IMR-90 (cell line): ENCODE measurements around the gene RTN1. TPM values are rescaled to one million over a fixed set of nuclear protein-coding genes. Genes with fewer than 3 reads are reported as not detected.

Source experiments
- ATAC-seq: fragments of 200-7000 bp; cut with Tn5 transposase; 2 replicates; pipeline ENCODE4 v1.9.1; 2020; ENCODE audit warnings: low read depth, mild to moderate bottlenecking, moderate library complexity
- BruUV-seq: library from RNA; stranded (reverse); fragments of 400-500 nt; replicated peaks from 2 replicates; lab custom pipeline; 2021; lab: Mats Ljungman, UMichigan
- CTCF ChIA-PET: fragments of 300-600 bp; formaldehyde crosslinking; extraction: SDS; loops from one replicate; lab custom pipeline; 2021; ENCODE audit warnings: antibody characterized with exemption; lab: Yijun Ruan, JAX
- POLR2A ChIA-PET: fragments of 300-600 bp; sonication (Branson Sonifier 250); formaldehyde crosslinking; loops from one replicate; lab custom pipeline; 2022; ENCODE audit warnings: antibody characterized with exemption; ENCODE audit not compliant: unreplicated experiment; lab: Charles Lee
- DNase-seq: peaks from one replicate; pipeline ENCODE4 v3.0.0; 2013
- H2AFZ ChIP-seq: replicated peaks from 2 replicates; pipeline ENCODE3; 2013; ENCODE audit warnings: low read length, mild to moderate bottlenecking; ENCODE audit not compliant: poor library complexity
- H2AK5ac ChIP-seq: 2 replicates; pipeline ENCODE4 v1.6.1; 2013; ENCODE audit warnings: low read depth, low read length, inconsistent platforms
- H2AK9ac ChIP-seq: replicated peaks from 2 replicates; pipeline ENCODE3; 2013; ENCODE audit warnings: mild to moderate bottlenecking, low read depth, low read length, moderate library complexity; ENCODE audit not compliant: poor library complexity
- H2BK120ac ChIP-seq: 2 replicates; pipeline ENCODE4 v1.6.1; 2013; ENCODE audit warnings: low read depth, low read length, inconsistent platforms
- H2BK15ac ChIP-seq: 3 replicates; pipeline ENCODE4 v1.6.1; 2013; ENCODE audit warnings: low read depth, low read length, inconsistent platforms
- H2BK20ac ChIP-seq: 2 replicates; pipeline ENCODE4 v1.6.1; 2013; ENCODE audit warnings: low read depth, mild to moderate bottlenecking, inconsistent platforms, low read length, moderate library complexity
- H2BK5ac ChIP-seq: 2 replicates; pipeline ENCODE4 v1.6.1; 2013; ENCODE audit warnings: mild to moderate bottlenecking, low read depth, low read length, inconsistent platforms; ENCODE audit not compliant: poor library complexity, severe bottlenecking
- H3K14ac ChIP-seq: replicated peaks from 2 replicates; pipeline ENCODE4 v1.6.1; 2013; ENCODE audit warnings: low read depth, low read length, inconsistent platforms
- H3K18ac ChIP-seq: 2 replicates; pipeline ENCODE4 v1.6.1; 2013; ENCODE audit warnings: low read depth, low read length, control low read depth
- H3K23ac ChIP-seq: 2 replicates; pipeline ENCODE4 v1.6.1; 2013; ENCODE audit warnings: low read depth, low read length, inconsistent platforms
- H3K27ac ChIP-seq: 2 replicates; pipeline ENCODE4 v1.5.1; 2013; ENCODE audit warnings: mild to moderate bottlenecking, control low read depth, low read length; ENCODE audit not compliant: insufficient read depth
- H3K27me3 ChIP-seq: 2 replicates; pipeline ENCODE4 v1.6.1; 2013; ENCODE audit warnings: low read length; ENCODE audit not compliant: control insufficient read depth, insufficient read depth
- H3K36me3 ChIP-seq: 2 replicates; pipeline ENCODE4 v1.6.1; 2013; ENCODE audit warnings: low read length, mixed read lengths; ENCODE audit not compliant: control insufficient read depth, insufficient read depth
- H3K4ac ChIP-seq: 2 replicates; pipeline ENCODE4 v1.6.1; 2013; ENCODE audit warnings: low read depth, low read length, inconsistent platforms
- H3K4me1 ChIP-seq: 2 replicates; pipeline ENCODE4 v1.6.1; 2013; ENCODE audit warnings: low read length, mixed read lengths; ENCODE audit not compliant: control insufficient read depth, insufficient read depth
- H3K4me2 ChIP-seq: 2 replicates; pipeline ENCODE4 v1.6.1; 2013; ENCODE audit warnings: low read depth, mild to moderate bottlenecking, control low read depth, low read length, moderate library complexity
- H3K4me3 ChIP-seq: 2 replicates; pipeline ENCODE4 v1.5.1; 2013; ENCODE audit warnings: low read depth, mild to moderate bottlenecking, control low read depth, low read length, moderate library complexity; ENCODE audit not compliant: insufficient read depth
- H3K56ac ChIP-seq: 2 replicates; pipeline ENCODE4 v1.6.1; 2013; ENCODE audit warnings: low read length, inconsistent platforms; ENCODE audit not compliant: insufficient read depth; ENCODE audit errors: extremely low read depth
- H3K79me1 ChIP-seq, 2 experiments: 2 replicates each; pipeline ENCODE4 v1.6.1; 2013; ENCODE audit warnings: low read length in 2 of 2, inconsistent platforms in 1 of 2, low read depth in 1 of 2
- H3K9ac ChIP-seq: 2 replicates; pipeline ENCODE4 v1.6.1; 2013; ENCODE audit warnings: low read depth, low read length, control low read depth
- H3K9me1 ChIP-seq: 2 replicates; pipeline ENCODE4 v1.6.1; 2013; ENCODE audit warnings: low read length, inconsistent platforms; ENCODE audit not compliant: insufficient read depth
- H3K9me3 ChIP-seq: 2 replicates; pipeline ENCODE4 v1.6.1; 2013; ENCODE audit warnings: low read length; ENCODE audit not compliant: control insufficient read depth, insufficient read depth
- H4K20me1 ChIP-seq: 2 replicates; pipeline ENCODE4 v1.6.1; 2013; ENCODE audit warnings: low read length, inconsistent platforms; ENCODE audit not compliant: insufficient read depth
- H4K5ac ChIP-seq: 2 replicates; pipeline ENCODE4 v1.6.1; 2013; ENCODE audit warnings: mild to moderate bottlenecking, low read depth, low read length, control low read depth
- H4K8ac ChIP-seq, 2 experiments: 2 replicates each; pipeline ENCODE4 v1.6.1; 2013; ENCODE audit warnings: low read depth in 2 of 2, low read length in 2 of 2, control low read depth in 1 of 2, inconsistent platforms in 1 of 2
- H4K91ac ChIP-seq: 2 replicates; pipeline ENCODE4 v1.6.1; 2013; ENCODE audit warnings: low read depth, low read length, inconsistent platforms; ENCODE audit not compliant: insufficient read depth
- BHLHE40 ChIP-seq: fragments of 150-350 bp; IDR thresholded peaks from 2 replicates; pipeline ENCODE4 v1.6.1; 2016; ENCODE audit warnings: mild to moderate bottlenecking, low read depth, low read length
- CEBPB ChIP-seq: IDR thresholded peaks from 2 replicates; pipeline ENCODE4 v1.6.1; 2012; ENCODE audit warnings: low read depth, low read length, improper control_type of control experiment
- CHD1 ChIP-seq: IDR thresholded peaks from 2 replicates; pipeline ENCODE4 v1.6.1; 2012; ENCODE audit warnings: low read depth, low read length, improper control_type of control experiment
- FOS ChIP-seq: fragments of 150-350 bp; IDR thresholded peaks from 2 replicates; pipeline ENCODE4 v1.6.1; 2016; ENCODE audit warnings: low read depth, low read length
- MAFK ChIP-seq: IDR thresholded peaks from 2 replicates; pipeline ENCODE4 v1.6.1; 2012; ENCODE audit warnings: low read depth, low read length, improper control_type of control experiment
- MAZ ChIP-seq: IDR thresholded peaks from 2 replicates; pipeline ENCODE4 v1.6.1; 2012; ENCODE audit warnings: low read depth, mild to moderate bottlenecking, low read length, improper control_type of control experiment, moderate library complexity, borderline replicate concordance
- MXI1 ChIP-seq: IDR thresholded peaks from 2 replicates; pipeline ENCODE4 v1.6.1; 2012; ENCODE audit warnings: low read depth, mild to moderate bottlenecking, low read length, moderate library complexity, borderline replicate concordance
- NFE2L2 ChIP-seq: fragments of 150-350 bp; IDR thresholded peaks from 2 replicates; pipeline ENCODE4 v1.6.1; 2016; ENCODE audit warnings: low read depth, mild to moderate bottlenecking, low read length
- POLR2A ChIP-seq: IDR thresholded peaks from 2 replicates; pipeline ENCODE4 v1.6.1; 2012; ENCODE audit warnings: mild to moderate bottlenecking, low read depth, low read length
- RAD21 ChIP-seq: IDR thresholded peaks from 2 replicates; pipeline ENCODE4 v1.6.1; 2012; ENCODE audit warnings: low read length, improper control_type of control experiment
- RCOR1 ChIP-seq: IDR thresholded peaks from 2 replicates; pipeline ENCODE4 v1.6.1; 2012; ENCODE audit warnings: mild to moderate bottlenecking, low read length, improper control_type of control experiment; ENCODE audit not compliant: insufficient replicate concordance
- RFX5 ChIP-seq: IDR thresholded peaks from 2 replicates; pipeline ENCODE4 v1.8.0; 2012; ENCODE audit warnings: low read depth, mild to moderate bottlenecking, low read length, moderate library complexity
- SMC3 ChIP-seq: fragments of 150-350 bp; IDR thresholded peaks from 2 replicates; pipeline ENCODE4 v1.6.1; 2016; ENCODE audit warnings: low read depth, mild to moderate bottlenecking, antibody characterized with exemption, low read length, moderate library complexity
- USF2 ChIP-seq: fragments of 150-350 bp; IDR thresholded peaks from 2 replicates; pipeline ENCODE4 v1.6.1; 2017; ENCODE audit warnings: mild to moderate bottlenecking, antibody characterized with exemption, low read length, low read depth
- WGBS, 2 experiments: methylation state at CpG; one replicate each; pipeline versions ENCODE4 v1.1.5 to v1.1.7; 2013; ENCODE audit warnings: missing lambda C conversion rate in 2 of 2; ENCODE audit not compliant: insufficient read length in 1 of 2; ENCODE audit errors: extremely low coverage in 2 of 2; 5-methylcytosine and 5-hydroxymethylcytosine counted together
- dilution Hi-C: fragments of 300-500 bp; cut with HindIII; formaldehyde crosslinking; loops from one replicate; pipeline ENCODE4 v1.14.3; 2018; ENCODE audit warnings: low sequenced_read_pairs; ENCODE audit not compliant: unreplicated experiment
- in situ Hi-C: fragments of 300-500 bp; cut with MboI; formaldehyde crosslinking; loops from 3 replicates; pipeline ENCODE4 v1.14.3; 2019; ENCODE audit warnings: low sequenced_read_pairs, inconsistent platforms, mixed read lengths
- intact Hi-C: fragments of 100-400 bp; cut with micrococcal nuclease; formaldehyde crosslinking; loops from 2 replicates; pipeline ENCODE4 v1.10.0; 2022
- polyA plus RNA-seq, 3 experiments: library from polyadenylated mRNA; depleted of rRNA; stranded (reverse); fragments of >200 nt; gene quantifications; 2 replicates each; pipeline ENCODE4 v1.2.3, GENCODE V29; 2012; ENCODE audit warnings: low replicate concordance in 1 of 3
- total RNA-seq: library from RNA; depleted of rRNA; stranded (reverse); fragments of >200 nt; gene quantifications from 2 replicates; pipeline ENCODE4 v1.2.3, GENCODE V29; 2012
- TF ChIP-seq, protein P1 (sequence below): fragments of 150-350 bp; IDR thresholded peaks from 2 replicates; pipeline ENCODE4 v1.6.1; 2016; ENCODE audit warnings: low read depth, mild to moderate bottlenecking, low read length, moderate library complexity, borderline replicate concordance
- TF ChIP-seq, protein P2 (sequence below): conservative IDR thresholded peaks from 2 replicates; pipeline ENCODE4 v1.5.1; 2012; ENCODE audit warnings: mild to moderate bottlenecking, low read depth, low read length, improper control_type of control experiment

The RTN1 gene
- total and polyA plus RNA-seq, 2 of the 4 experiments (the other 2 are of a cell fraction): 0.18 to 0.46 TPM

DNA sequence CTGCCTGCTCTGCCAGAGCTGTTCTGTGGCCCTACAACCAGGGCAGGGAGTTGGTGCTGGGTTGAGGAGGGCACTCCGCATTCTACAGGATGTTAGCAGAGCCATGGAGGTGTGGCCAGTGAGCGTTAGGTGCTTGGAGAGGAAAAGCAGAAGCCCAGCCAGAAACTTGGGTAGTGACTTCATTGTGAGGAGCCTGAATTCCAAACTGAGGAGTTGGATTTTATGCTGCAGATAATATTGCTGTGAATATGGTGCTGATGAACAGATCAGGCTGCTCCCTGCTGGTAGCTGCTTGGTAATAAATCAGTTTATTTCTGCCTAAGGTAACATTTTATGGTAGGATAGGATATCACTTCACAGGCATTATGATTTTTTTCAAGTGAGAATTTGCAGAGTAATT is 286.8 kb downstream of the RTN1 start:
- dilution Hi-C loops (no loop called here), intact Hi-C loops (no loop called here), in situ Hi-C loops (no loop called here)
- Histone ChIP-seq H3K9me1 (no peaks in the 10 kb centered on the region), H3K79me1 (no peaks in the 10 kb centered on the region), H3K14ac (no peak overlapping the region), H3K9me3 (no peaks in the 10 kb centered on the region), H3K4me2 (no peak overlapping the region), H2BK15ac (no peak overlapping the region), H3K4me3 (no peak overlapping the region), H3K18ac (no peak overlapping the region), H4K5ac (no peak overlapping the region), H2AFZ (peak overlapping the region; percentile 72), H2BK20ac (no peak overlapping the region), H4K8ac (no peak overlapping the region), H3K27ac (no peak overlapping the region), H3K4ac (no peak overlapping the region), H4K91ac (no peak overlapping the region), H3K56ac (no peak overlapping the region), H2BK5ac (no peak overlapping the region), H3K23ac (no peak overlapping the region), H2BK120ac (no peak overlapping the region), H2AK9ac (no peak overlapping the region), H3K36me3 (no peaks in the 10 kb centered on the region), H3K9ac (no peak overlapping the region), H3K27me3 (0 out of 2 replicates have a peak, but pooled peaks cover 2% of the 10 kb centered on the region), H4K20me1 (no peaks in the 10 kb centered on the region), H2AK5ac (no peak overlapping the region), H3K4me1 (no peaks in the 10 kb centered on the region)
- CTCF ChIA-PET: no interaction called here
- BruUV-seq: no TSS peak
- TF ChIP-seq BHLHE40 (no peak), MAFK (no peak), CEBPB (no peak), POLR2A (no peak), RAD21 (no peak), MXI1 (no peak), RCOR1 (no peak), USF2 (no peak), SMC3 (no peak), RFX5 (no peak), MAZ (no peak), NFE2L2 (no peak), FOS (no peak), CHD1 (no peak)
- TF ChIP-seq, protein P1, sequence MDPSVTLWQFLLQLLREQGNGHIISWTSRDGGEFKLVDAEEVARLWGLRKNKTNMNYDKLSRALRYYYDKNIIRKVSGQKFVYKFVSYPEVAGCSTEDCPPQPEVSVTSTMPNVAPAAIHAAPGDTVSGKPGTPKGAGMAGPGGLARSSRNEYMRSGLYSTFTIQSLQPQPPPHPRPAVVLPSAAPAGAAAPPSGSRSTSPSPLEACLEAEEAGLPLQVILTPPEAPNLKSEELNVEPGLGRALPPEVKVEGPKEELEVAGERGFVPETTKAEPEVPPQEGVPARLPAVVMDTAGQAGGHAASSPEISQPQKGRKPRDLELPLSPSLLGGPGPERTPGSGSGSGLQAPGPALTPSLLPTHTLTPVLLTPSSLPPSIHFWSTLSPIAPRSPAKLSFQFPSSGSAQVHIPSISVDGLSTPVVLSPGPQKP: no peak
- TF ChIP-seq, protein P2, sequence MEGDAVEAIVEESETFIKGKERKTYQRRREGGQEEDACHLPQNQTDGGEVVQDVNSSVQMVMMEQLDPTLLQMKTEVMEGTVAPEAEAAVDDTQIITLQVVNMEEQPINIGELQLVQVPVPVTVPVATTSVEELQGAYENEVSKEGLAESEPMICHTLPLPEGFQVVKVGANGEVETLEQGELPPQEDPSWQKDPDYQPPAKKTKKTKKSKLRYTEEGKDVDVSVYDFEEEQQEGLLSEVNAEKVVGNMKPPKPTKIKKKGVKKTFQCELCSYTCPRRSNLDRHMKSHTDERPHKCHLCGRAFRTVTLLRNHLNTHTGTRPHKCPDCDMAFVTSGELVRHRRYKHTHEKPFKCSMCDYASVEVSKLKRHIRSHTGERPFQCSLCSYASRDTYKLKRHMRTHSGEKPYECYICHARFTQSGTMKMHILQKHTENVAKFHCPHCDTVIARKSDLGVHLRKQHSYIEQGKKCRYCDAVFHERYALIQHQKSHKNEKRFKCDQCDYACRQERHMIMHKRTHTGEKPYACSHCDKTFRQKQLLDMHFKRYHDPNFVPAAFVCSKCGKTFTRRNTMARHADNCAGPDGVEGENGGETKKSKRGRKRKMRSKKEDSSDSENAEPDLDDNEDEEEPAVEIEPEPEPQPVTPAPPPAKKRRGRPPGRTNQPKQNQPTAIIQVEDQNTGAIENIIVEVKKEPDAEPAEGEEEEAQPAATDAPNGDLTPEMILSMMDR: no peak; the same call in 1 of the 2 replicates
- POLR2A ChIA-PET: no interaction called here
- 45% methylated on average over 2 of the region's 2 CpGs; no CpG with 5 or more reads in 1 of the 2 experiments for WGBS, 2 experiments
- DNase-seq: peak; percentile 47
- ATAC-seq: peak; percentile 72
